ENCODE results near the gene CFAP77. TPM values are rescaled to one million over a fixed set of nuclear protein-coding genes. Genes with fewer than 3 reads are reported as not detected.

Gene CFAP77
- total and polyA plus RNA-seq, 2 of the 4 experiments (the other 2 are of a cell fraction): not detected

DNA sequence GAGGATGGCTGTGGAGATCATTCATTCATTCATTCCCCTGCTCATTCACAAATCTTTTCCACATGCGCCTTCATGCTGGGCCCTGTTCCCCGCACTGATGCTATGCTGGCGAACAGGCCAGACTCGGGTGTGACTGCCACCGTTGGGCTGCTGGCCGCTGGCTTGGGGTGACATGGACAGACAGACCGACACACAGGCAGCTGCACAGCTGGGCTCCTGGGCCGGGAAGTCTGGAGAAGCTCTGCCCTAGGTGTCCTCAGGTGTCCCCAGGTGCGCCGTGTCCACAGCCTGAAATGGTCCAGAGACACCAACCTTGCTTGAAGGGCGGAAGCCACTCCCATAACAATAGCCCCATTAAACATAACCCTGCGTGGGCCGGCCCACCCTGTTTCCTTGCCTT is 137.4 kb downstream of the CFAP77 start:
- no peaks in the 10 kb centered on the region for H3K9me1 ChIP-seq (ENCODE audit: insufficient read depth, low read length)
- intact Hi-C loops (cut with micrococcal nuclease): no loop called here
- in situ Hi-C loops (cut with MboI; ENCODE audit: low sequenced_read_pairs): no loop called here
- H3K14ac ChIP-seq (replicated peaks; ENCODE audit: low read depth, low read length): no peak overlapping the region
- 94% methylated on average over 5 of the region's 13 CpGs; no CpG with 5 or more reads in 1 of the 2 experiments for WGBS, 2 experiments (ENCODE audit: extremely low coverage in 2 of 2, insufficient read length in 1 of 2)
- H2AFZ ChIP-seq (replicated peaks; ENCODE audit: low read length, poor library complexity): no peak overlapping the region
- TF ChIP-seq MAZ (IDR thresholded peaks at IDR 0.05; ENCODE audit: borderline replicate concordance, low read depth, low read length) (no peak), FOS (IDR thresholded peaks at IDR 0.05; ENCODE audit: low read depth, low read length) (no peak), MAFK (IDR thresholded peaks at IDR 0.05; ENCODE audit: low read depth, low read length) (no peak)
- TF ChIP-seq, protein P1, sequence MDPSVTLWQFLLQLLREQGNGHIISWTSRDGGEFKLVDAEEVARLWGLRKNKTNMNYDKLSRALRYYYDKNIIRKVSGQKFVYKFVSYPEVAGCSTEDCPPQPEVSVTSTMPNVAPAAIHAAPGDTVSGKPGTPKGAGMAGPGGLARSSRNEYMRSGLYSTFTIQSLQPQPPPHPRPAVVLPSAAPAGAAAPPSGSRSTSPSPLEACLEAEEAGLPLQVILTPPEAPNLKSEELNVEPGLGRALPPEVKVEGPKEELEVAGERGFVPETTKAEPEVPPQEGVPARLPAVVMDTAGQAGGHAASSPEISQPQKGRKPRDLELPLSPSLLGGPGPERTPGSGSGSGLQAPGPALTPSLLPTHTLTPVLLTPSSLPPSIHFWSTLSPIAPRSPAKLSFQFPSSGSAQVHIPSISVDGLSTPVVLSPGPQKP (IDR thresholded peaks at IDR 0.05; ENCODE audit: borderline replicate concordance, low read depth, low read length): no peak
- H3K4ac ChIP-seq (ENCODE audit: low read depth, low read length): no peak overlapping the region
- no peak overlapping the region for H3K27ac ChIP-seq (ENCODE audit: insufficient read depth, low read length)
- no peak overlapping the region for H3K18ac ChIP-seq (ENCODE audit: low read depth, low read length)
- no peaks in the 10 kb centered on the region for H3K79me1 ChIP-seq (ENCODE audit: low read depth in 1 of 2, low read length in 2 of 2)
- no peak overlapping the region for H2AK5ac ChIP-seq (ENCODE audit: low read depth, low read length)
- H3K9me3 ChIP-seq (ENCODE audit: control insufficient read depth, insufficient read depth, low read length): no peaks in the 10 kb centered on the region
- H4K91ac ChIP-seq (ENCODE audit: insufficient read depth, low read depth, low read length): no peak overlapping the region
- H3K9ac ChIP-seq (ENCODE audit: low read depth, low read length): no peak overlapping the region
- DNase-seq (no peak), ATAC-seq (ENCODE audit: low read depth) (no peak)
- ChIA-PET CTCF (no interaction called here), POLR2A (ENCODE audit: unreplicated experiment) (no interaction called here)
- dilution Hi-C loops (cut with HindIII; ENCODE audit: low sequenced_read_pairs, unreplicated experiment): no loop called here
- no peak overlapping the region for H3K4me2 ChIP-seq (ENCODE audit: low read depth, low read length)
- no peak overlapping the region for H4K8ac ChIP-seq (ENCODE audit: low read depth in 2 of 2, low read length in 2 of 2)
- no peak overlapping the region for H3K23ac ChIP-seq (ENCODE audit: low read depth, low read length)
- H2AK9ac ChIP-seq (replicated peaks; ENCODE audit: low read depth, low read length, poor library complexity): no peak overlapping the region
- no peak overlapping the region for H2BK20ac ChIP-seq (ENCODE audit: low read depth, low read length)
- BruUV-seq (replicated peaks): no TSS peak
- no peaks in the 10 kb centered on the region for H3K36me3 ChIP-seq (ENCODE audit: control insufficient read depth, insufficient read depth, low read length)
- H2BK5ac ChIP-seq (ENCODE audit: low read depth, low read length, poor library complexity, severe bottlenecking): no peak overlapping the region
- no peak overlapping the region for H4K5ac ChIP-seq (ENCODE audit: low read depth, low read length)
- peaks cover 37% of the 10 kb centered on the region for H3K27me3 ChIP-seq (ENCODE audit: control insufficient read depth, insufficient read depth, low read length)
- no peak overlapping the region for H3K56ac ChIP-seq (ENCODE audit: extremely low read depth, insufficient read depth, low read length)
- no peak overlapping the region for H3K4me3 ChIP-seq (ENCODE audit: insufficient read depth, low read depth, low read length)
- H2BK120ac ChIP-seq (ENCODE audit: low read depth, low read length): no peak overlapping the region
- no peaks in the 10 kb centered on the region for H3K4me1 ChIP-seq (ENCODE audit: control insufficient read depth, insufficient read depth, low read length)
- H4K20me1 ChIP-seq (ENCODE audit: insufficient read depth, low read length): no peaks in the 10 kb centered on the region
- no peak overlapping the region for H2BK15ac ChIP-seq (ENCODE audit: low read depth, low read length)
